ENCODE results near the gene SPTLC3. TPM values are rescaled to one million over a fixed set of nuclear protein-coding genes. Genes with fewer than 3 reads are reported as not detected.

SPTLC3 gene
- total and polyA plus RNA-seq, 9 donors = 2.1 to 10.5 (median 8.8) TPM

DNA sequence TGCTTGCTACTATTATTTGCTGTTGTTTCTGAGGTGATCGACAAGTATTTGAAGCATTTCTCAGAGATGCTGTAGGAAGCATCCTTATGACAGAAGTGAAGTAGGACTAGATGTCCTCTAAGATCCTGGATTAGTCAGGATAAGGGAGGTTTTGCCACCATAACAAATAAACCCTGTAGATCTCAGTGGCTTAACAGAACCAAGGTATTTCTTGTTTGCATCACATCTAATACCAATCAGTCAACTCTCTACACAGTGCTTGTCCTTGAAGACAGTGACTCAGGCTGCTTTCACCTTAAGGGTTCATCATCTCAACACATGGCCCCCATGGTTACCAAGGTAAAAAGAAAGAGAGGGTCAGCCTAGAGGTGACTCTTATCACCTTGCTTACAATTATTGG lies 119.4 kb downstream of the SPTLC3 start:
- H3K4me3 ChIP-seq = no peak overlapping the region
- DNase-seq = no peak
- TF ChIP-seq, protein P1, sequence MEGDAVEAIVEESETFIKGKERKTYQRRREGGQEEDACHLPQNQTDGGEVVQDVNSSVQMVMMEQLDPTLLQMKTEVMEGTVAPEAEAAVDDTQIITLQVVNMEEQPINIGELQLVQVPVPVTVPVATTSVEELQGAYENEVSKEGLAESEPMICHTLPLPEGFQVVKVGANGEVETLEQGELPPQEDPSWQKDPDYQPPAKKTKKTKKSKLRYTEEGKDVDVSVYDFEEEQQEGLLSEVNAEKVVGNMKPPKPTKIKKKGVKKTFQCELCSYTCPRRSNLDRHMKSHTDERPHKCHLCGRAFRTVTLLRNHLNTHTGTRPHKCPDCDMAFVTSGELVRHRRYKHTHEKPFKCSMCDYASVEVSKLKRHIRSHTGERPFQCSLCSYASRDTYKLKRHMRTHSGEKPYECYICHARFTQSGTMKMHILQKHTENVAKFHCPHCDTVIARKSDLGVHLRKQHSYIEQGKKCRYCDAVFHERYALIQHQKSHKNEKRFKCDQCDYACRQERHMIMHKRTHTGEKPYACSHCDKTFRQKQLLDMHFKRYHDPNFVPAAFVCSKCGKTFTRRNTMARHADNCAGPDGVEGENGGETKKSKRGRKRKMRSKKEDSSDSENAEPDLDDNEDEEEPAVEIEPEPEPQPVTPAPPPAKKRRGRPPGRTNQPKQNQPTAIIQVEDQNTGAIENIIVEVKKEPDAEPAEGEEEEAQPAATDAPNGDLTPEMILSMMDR (IDR thresholded peaks at IDR 0.05) = no peak
- TF ChIP-seq POLR2A (IDR thresholded peaks at IDR 0.05) = no peak
- no peak for TF ChIP-seq EP300 (IDR thresholded peaks at IDR 0.05)
- no peak overlapping the region for H3K27ac ChIP-seq
- WGBS, 3 donors = 95 to 97% (median 95%) methylated on average over 1 of the region's 1 CpG
- no peaks in the 10 kb centered on the region for H3K4me1 ChIP-seq (ENCODE audit: insufficient read depth)
- intact Hi-C loops (cut with DNase I) = loop anchor here in 2 of 4 donors (10.0 kb wide), 2 partner anchors 637 to 647 kb away; no protein-coding TSS in a partner anchor
- H3K9me3 ChIP-seq = no peaks in the 10 kb centered on the region
- no peaks in the 10 kb centered on the region for H3K27me3 ChIP-seq
- H3K36me3 ChIP-seq = no peaks in the 10 kb centered on the region

- WGBS, 3 donors = 82 to 96% (median 90%) methylated on average over 3 of the region's 3 CpGs
- Histone ChIP-seq H3K36me3 (no peaks in the 10 kb centered on the region), H3K9me3 (no peaks in the 10 kb centered on the region), H3K27me3 (no peaks in the 10 kb centered on the region), H3K27ac (no peak overlapping the region), H3K4me3 (no peak overlapping the region), H3K4me1 (ENCODE audit: insufficient read depth) (no peaks in the 10 kb centered on the region)
- intact Hi-C loops (cut with DNase I) = no loop called here
- DNase-seq = no peak
- TF ChIP-seq EP300 (IDR thresholded peaks at IDR 0.05) (no peak), POLR2A (IDR thresholded peaks at IDR 0.05) (no peak)
- TF ChIP-seq, protein P1 (IDR thresholded peaks at IDR 0.05) = no peak
Measured at GRCh38 chr20:13130061-13130706, 121.4 kb downstream of the SPTLC3 start.

DNA sequence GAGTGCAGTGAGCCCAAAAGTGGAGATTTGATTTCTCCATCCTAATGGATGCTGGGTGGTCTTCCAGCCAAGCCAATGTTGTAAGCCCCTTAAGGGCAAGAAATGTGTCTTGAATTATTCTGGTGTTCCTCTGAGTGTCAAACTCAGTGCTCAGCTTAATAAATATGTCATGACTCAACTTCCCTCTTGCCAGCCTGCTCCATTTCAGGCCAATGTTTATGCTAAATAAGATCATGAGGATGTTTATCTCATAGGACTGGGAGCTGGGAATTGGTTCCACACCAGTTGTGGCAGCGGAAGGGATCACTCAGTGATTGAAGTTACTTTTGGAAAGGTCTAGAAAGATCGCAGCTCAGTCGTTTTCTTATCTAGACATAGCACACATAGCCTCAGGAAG lies 121.9 kb downstream of the SPTLC3 start:
- Histone ChIP-seq H3K9me3 (no peaks in the 10 kb centered on the region), H3K4me1 (ENCODE audit: insufficient read depth) (no peaks in the 10 kb centered on the region), H3K36me3 (no peaks in the 10 kb centered on the region), H3K4me3 (no peak overlapping the region), H3K27ac (no peak overlapping the region), H3K27me3 (no peaks in the 10 kb centered on the region)
- DNase-seq = no peak
- no peak for TF ChIP-seq POLR2A (IDR thresholded peaks at IDR 0.05)
- no peak for TF ChIP-seq EP300 (IDR thresholded peaks at IDR 0.05)
- TF ChIP-seq, protein P1 (IDR thresholded peaks at IDR 0.05) = no peak
- WGBS, 3 donors = 79 to 88% (median 87%) methylated on average over 3 of the region's 3 CpGs
- intact Hi-C loops (cut with DNase I) = no loop called here

- Histone ChIP-seq H3K36me3 (no peaks in the 10 kb centered on the region), H3K4me1 (ENCODE audit: insufficient read depth) (no peaks in the 10 kb centered on the region), H3K27ac (no peak overlapping the region), H3K4me3 (no peak overlapping the region), H3K9me3 (no peaks in the 10 kb centered on the region), H3K27me3 (no peaks in the 10 kb centered on the region)
- WGBS, 3 donors = 54 to 92% (median 74%) methylated on average over 3 of the region's 3 CpGs
- TF ChIP-seq, protein P1 (IDR thresholded peaks at IDR 0.05) = no peak
- no peak for TF ChIP-seq POLR2A (IDR thresholded peaks at IDR 0.05)
- no peak for TF ChIP-seq EP300 (IDR thresholded peaks at IDR 0.05)
- no peak for DNase-seq
- intact Hi-C loops (cut with DNase I) = no loop called here
Measured at GRCh38 chr20:13131688-13132087, 122.9 kb downstream of the SPTLC3 start.
